H1 (cell line): ENCODE data around the gene CENPI. TPM values are rescaled to one million over a fixed set of nuclear protein-coding genes. Genes with fewer than 3 reads are reported as not detected.

Source experiments
- BACH1 ChIP-seq: IDR thresholded peaks from 2 replicates; pipeline ENCODE4 v1.6.1; 2012; ENCODE audit warnings: low read length, improper control_type of control experiment
- EGR1 ChIP-seq: IDR thresholded peaks from 2 replicates; pipeline ENCODE4 v1.6.1; 2011; ENCODE audit warnings: low read depth, low read length, borderline replicate concordance
- USF2 ChIP-seq: IDR thresholded peaks from 2 replicates; pipeline ENCODE4 v1.6.1; 2011; ENCODE audit warnings: low read length, improper control_type of control experiment
- polyA plus RNA-seq, 7 experiments: library from polyadenylated mRNA; depleted of rRNA in 3 of 7; stranded (reverse) in 5 of 7; unstranded in 2 of 7; fragments of >200 nt in 5 of 7; fragments of 200-250 nt in 2 of 7; gene quantifications; 1 replicate in 5 of 7; 2 replicates in 1 of 7; 4 replicates in 1 of 7; pipeline versions ENCODE4 v1.2.1 to v1.2.3, GENCODE V29; 2011 to 2013; ENCODE audit warnings: missing spikeins in 2 of 7, mixed read lengths in 2 of 7
- total RNA-seq: library from RNA; stranded (reverse); fragmentation: NEBNext Ultra II Directional; extraction: Animal tissue kit (Norgen Biotek cat#: 25700); gene quantifications from 2 replicates; pipeline ENCODE4 v1.2.1, GENCODE V29; 2021

Gene CENPI
- total and polyA plus RNA-seq, 2 of the 8 experiments (the other 6 are each of a cell fraction or from before 2014, with no cell fraction given), result 7.2 to 22.5 TPM

- TF ChIP-seq BACH1, result no peak
- TF ChIP-seq USF2, result no peak
- no peak for TF ChIP-seq EGR1
- TF ChIP-seq, all 59 proteins: peak for 0
Measured at GRCh38 chrX:101080326-101081124, 17.5 kb upstream of the CENPI start (continued).
